Neural progenitor cell (in vitro differentiated cells): ENCODE data around the gene SLC22A23. TPM values are rescaled to one million over a fixed set of nuclear protein-coding genes. Genes with fewer than 3 reads are reported as not detected.

Source experiments
- DNase-seq: peaks from one replicate; pipeline ENCODE4 v3.0.0-alpha.2; 2016; ENCODE audit warnings: low spot score
- H2AFZ ChIP-seq: fragments of 200-600 bp; sonication (generic); replicated peaks from 2 replicates; pipeline ENCODE4 v1.6.1; 2016; ENCODE audit warnings: antibody characterized with exemption
- H3F3A ChIP-seq: fragments of 200-600 bp; sonication (generic); 2 replicates; pipeline ENCODE4 v1.6.1; 2016; ENCODE audit warnings: antibody characterized with exemption, low read depth
- H3K27ac ChIP-seq: fragments of 200-600 bp; sonication (generic); 2 replicates; pipeline ENCODE4 v1.5.1; 2016; ENCODE audit warnings: mild to moderate bottlenecking
- H3K27me3 ChIP-seq: fragments of 200-600 bp; sonication (generic); 2 replicates; pipeline ENCODE4 v1.6.1; 2016; ENCODE audit warnings: mild to moderate bottlenecking, moderate library complexity
- H3K36me3 ChIP-seq: fragments of 200-600 bp; sonication (generic); 2 replicates; pipeline ENCODE4 v1.5.1; 2016
- H3K4me1 ChIP-seq: fragments of 200-600 bp; sonication (generic); 2 replicates; pipeline ENCODE4 v1.6.1; 2016; ENCODE audit warnings: mixed run types
- H3K4me2 ChIP-seq: fragments of 200-600 bp; sonication (generic); 2 replicates; pipeline ENCODE4 v1.6.1; 2016
- H3K4me3 ChIP-seq: fragments of 200-600 bp; sonication (generic); 2 replicates; pipeline ENCODE4 v1.5.1; 2016
- H3K79me2 ChIP-seq: fragments of 200-600 bp; sonication (generic); 2 replicates; pipeline ENCODE4 v1.6.1; 2016; ENCODE audit warnings: low read depth
- H3K9ac ChIP-seq: fragments of 200-600 bp; sonication (generic); 2 replicates; pipeline ENCODE4 v1.6.1; 2016
- H3K9me3 ChIP-seq: fragments of 200-600 bp; sonication (generic); 2 replicates; pipeline ENCODE4 v1.5.1; 2016; ENCODE audit warnings: low read depth
- H4K20me1 ChIP-seq: fragments of 200-600 bp; sonication (generic); 2 replicates; pipeline ENCODE4 v1.6.1; 2016; ENCODE audit warnings: low read depth
- H3K27ac Mint-ChIP-seq: 3 replicates; pipeline ENCODE4 v1.8.0; 2021; ENCODE audit warnings: mixed read lengths
- H3K27me3 Mint-ChIP-seq: 2 replicates; pipeline ENCODE4 v1.8.0; 2022; ENCODE audit warnings: low read depth, mild to moderate bottlenecking, inconsistent platforms, moderate library complexity, mixed read lengths; ENCODE audit not compliant: insufficient read depth
- H3K36me3 Mint-ChIP-seq: 3 replicates; pipeline ENCODE4 v1.8.0; 2021; ENCODE audit warnings: mixed read lengths
- H3K4me1 Mint-ChIP-seq: 3 replicates; pipeline ENCODE4 v1.8.0; 2021; ENCODE audit warnings: mixed read lengths
- H3K4me3 Mint-ChIP-seq: 3 replicates; pipeline ENCODE4 v1.8.0; 2021; ENCODE audit warnings: mild to moderate bottlenecking, moderate library complexity, mixed read lengths
- H3K9me3 Mint-ChIP-seq: 3 replicates; pipeline ENCODE4 v1.8.0; 2020; ENCODE audit warnings: mixed read lengths
- EZH2 ChIP-seq: fragments of 200-600 bp; sonication (generic); IDR thresholded peaks from 2 replicates; pipeline ENCODE4 v1.6.1; 2017; ENCODE audit warnings: antibody characterized with exemption, mild to moderate bottlenecking, moderate library complexity
- EZH2phosphoT487 ChIP-seq: fragments of 200-600 bp; sonication (generic); IDR thresholded peaks from 2 replicates; pipeline ENCODE4 v1.6.1; 2017; ENCODE audit warnings: antibody characterized with exemption
- total RNA-seq: library from RNA; depleted of rRNA; stranded (reverse); fragments of >200 nt; gene quantifications from 2 replicates; pipeline ENCODE4 v1.2.3, GENCODE V29; 2015; ENCODE audit warnings: low replicate concordance
- TF ChIP-seq, protein P1 (sequence below): fragments of 200-600 bp; sonication (generic); IDR thresholded peaks from 2 replicates; pipeline ENCODE4 v1.5.1; 2017; ENCODE audit warnings: antibody characterized with exemption, mild to moderate bottlenecking

The SLC22A23 gene
- total RNA-seq, 1 donor from 2014 or later: 0.99 TPM

- H3F3A ChIP-seq: no peaks in the 10 kb centered on the region
- H3K27ac Mint-ChIP-seq: no peak overlapping the region
Measured at GRCh38 chr6:3429211-3429610, 27.6 kb downstream of the SLC22A23 start.

DNA sequence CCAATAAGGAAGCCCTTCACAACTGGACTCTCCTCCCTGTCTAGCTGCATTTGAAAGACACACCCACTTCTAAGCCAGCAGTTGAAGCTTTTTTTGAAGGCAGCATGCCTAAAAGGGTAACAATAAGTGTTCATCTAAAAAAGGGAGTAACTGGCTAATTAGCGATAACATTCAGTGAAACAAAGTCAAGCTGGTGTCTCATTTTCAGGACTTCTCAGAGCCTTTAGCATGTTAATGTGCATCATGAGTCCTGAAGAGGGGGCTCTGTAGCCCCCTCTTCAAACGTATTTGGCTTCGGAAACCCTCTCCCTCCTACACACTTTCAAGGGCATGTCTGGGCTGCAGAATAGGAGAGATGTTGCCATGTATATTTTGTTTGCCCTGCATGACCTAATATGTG lies 28.1 kb downstream of the SLC22A23 start:
- H3K27me3 ChIP-seq: no peaks in the 10 kb centered on the region
- Mint-ChIP-seq H3K27me3 (peaks cover 4% of the 10 kb centered on the region), H3K4me3 (no peak overlapping the region), H3K36me3 (peaks cover 26% of the 10 kb centered on the region), H3K9me3 (no peaks in the 10 kb centered on the region), H3K4me1 (peaks cover 66% of the 10 kb centered on the region), H3K27ac (no peak overlapping the region)
- H3K9ac ChIP-seq: no peak overlapping the region
- H3K27ac ChIP-seq: no peak overlapping the region
- H2AFZ ChIP-seq: no peak overlapping the region
- no peak overlapping the region for H3K4me3 ChIP-seq
- TF ChIP-seq, protein P1, sequence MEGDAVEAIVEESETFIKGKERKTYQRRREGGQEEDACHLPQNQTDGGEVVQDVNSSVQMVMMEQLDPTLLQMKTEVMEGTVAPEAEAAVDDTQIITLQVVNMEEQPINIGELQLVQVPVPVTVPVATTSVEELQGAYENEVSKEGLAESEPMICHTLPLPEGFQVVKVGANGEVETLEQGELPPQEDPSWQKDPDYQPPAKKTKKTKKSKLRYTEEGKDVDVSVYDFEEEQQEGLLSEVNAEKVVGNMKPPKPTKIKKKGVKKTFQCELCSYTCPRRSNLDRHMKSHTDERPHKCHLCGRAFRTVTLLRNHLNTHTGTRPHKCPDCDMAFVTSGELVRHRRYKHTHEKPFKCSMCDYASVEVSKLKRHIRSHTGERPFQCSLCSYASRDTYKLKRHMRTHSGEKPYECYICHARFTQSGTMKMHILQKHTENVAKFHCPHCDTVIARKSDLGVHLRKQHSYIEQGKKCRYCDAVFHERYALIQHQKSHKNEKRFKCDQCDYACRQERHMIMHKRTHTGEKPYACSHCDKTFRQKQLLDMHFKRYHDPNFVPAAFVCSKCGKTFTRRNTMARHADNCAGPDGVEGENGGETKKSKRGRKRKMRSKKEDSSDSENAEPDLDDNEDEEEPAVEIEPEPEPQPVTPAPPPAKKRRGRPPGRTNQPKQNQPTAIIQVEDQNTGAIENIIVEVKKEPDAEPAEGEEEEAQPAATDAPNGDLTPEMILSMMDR: no peak
- no peak for TF ChIP-seq EZH2
- TF ChIP-seq EZH2phosphoT487: no peak
- no peaks in the 10 kb centered on the region for H3K79me2 ChIP-seq
- no peaks in the 10 kb centered on the region for H3F3A ChIP-seq
- H3K36me3 ChIP-seq: no peaks in the 10 kb centered on the region
- H4K20me1 ChIP-seq: no peaks in the 10 kb centered on the region
- no peak overlapping the region for H3K4me2 ChIP-seq
- no peaks in the 10 kb centered on the region for H3K9me3 ChIP-seq
- H3K4me1 ChIP-seq: peaks cover 6% of the 10 kb centered on the region
- no peak for DNase-seq

More at GRCh38 chr6:3429211-3429610, 27.6 kb downstream of the SLC22A23 start:
- Histone ChIP-seq H3K79me2 (no peaks in the 10 kb centered on the region), H3K4me2 (no peak overlapping the region), H3K4me1 (peaks cover under 1% of the 10 kb centered on the region), H3K9ac (no peak overlapping the region), H3K27ac (no peak overlapping the region), H3K4me3 (no peak overlapping the region), H4K20me1 (no peaks in the 10 kb centered on the region), H3K9me3 (no peaks in the 10 kb centered on the region), H3K36me3 (no peaks in the 10 kb centered on the region), H2AFZ (no peak overlapping the region), H3K27me3 (no peaks in the 10 kb centered on the region)
- no peak for DNase-seq
- Mint-ChIP-seq H3K27me3 (peaks cover 4% of the 10 kb centered on the region), H3K9me3 (no peaks in the 10 kb centered on the region), H3K4me3 (no peak overlapping the region), H3K36me3 (peaks cover 26% of the 10 kb centered on the region), H3K4me1 (peaks cover 61% of the 10 kb centered on the region)
- TF ChIP-seq EZH2: no peak
- TF ChIP-seq, protein P1: no peak
- no peak for TF ChIP-seq EZH2phosphoT487

- H3K4me3 ChIP-seq: no peak overlapping the region
- Mint-ChIP-seq H3K4me3 (no peak overlapping the region), H3K9me3 (no peaks in the 10 kb centered on the region), H3K36me3 (peaks cover 26% of the 10 kb centered on the region), H3K4me1 (peaks cover 71% of the 10 kb centered on the region), H3K27ac (peak overlapping the region; percentile 37), H3K27me3 (peaks cover 4% of the 10 kb centered on the region)
- no peaks in the 10 kb centered on the region for H3K36me3 ChIP-seq
- no peak for DNase-seq
- no peak overlapping the region for H3K9ac ChIP-seq
- peaks cover 4% of the 10 kb centered on the region for H3F3A ChIP-seq
- H4K20me1 ChIP-seq: no peaks in the 10 kb centered on the region
- H3K27ac ChIP-seq: no peak overlapping the region
- H3K4me1 ChIP-seq: peaks cover 10% of the 10 kb centered on the region
- no peaks in the 10 kb centered on the region for H3K9me3 ChIP-seq
- H2AFZ ChIP-seq: no peak overlapping the region
- H3K4me2 ChIP-seq: no peak overlapping the region
- no peak for TF ChIP-seq EZH2
- no peak for TF ChIP-seq EZH2phosphoT487
- TF ChIP-seq, protein P1: no peak
- H3K79me2 ChIP-seq: no peaks in the 10 kb centered on the region
- no peaks in the 10 kb centered on the region for H3K27me3 ChIP-seq
Measured at GRCh38 chr6:3428247-3428646, 28.6 kb downstream of the SLC22A23 start.
